ENCODE measurements around the gene YAF2. TPM values are rescaled to one million over a fixed set of nuclear protein-coding genes. Genes with fewer than 3 reads are reported as not detected.

YAF2 gene
- total RNA-seq, 1 donor from 2014 or later: 22.4 TPM

GRCh38 chr12:42208574-42208973, 29.5 kb downstream of the YAF2 start:
- Mint-ChIP-seq H3K36me3 (peaks cover 22% of the 10 kb centered on the region), H3K4me3 (no peak overlapping the region), H3K4me1 (no peaks in the 10 kb centered on the region), H3K9me3 (no peaks in the 10 kb centered on the region), H3K27me3 (ENCODE audit: insufficient read depth, low read depth) (no peaks in the 10 kb centered on the region), H3K27ac (no peak overlapping the region)
- DNase-seq (ENCODE audit: low spot score): no peak
- Histone ChIP-seq H3K9me3 (ENCODE audit: low read depth) (no peaks in the 10 kb centered on the region), H3K4me2 (no peak overlapping the region), H4K20me1 (ENCODE audit: low read depth) (peaks cover under 1% of the 10 kb centered on the region), H3K36me3 (no peaks in the 10 kb centered on the region), H3K27ac (no peak overlapping the region), H3F3A (ENCODE audit: low read depth) (no peaks in the 10 kb centered on the region), H2AFZ (replicated peaks) (no peak overlapping the region), H3K27me3 (no peaks in the 10 kb centered on the region), H3K79me2 (ENCODE audit: low read depth) (no peaks in the 10 kb centered on the region), H3K4me3 (no peak overlapping the region), H3K9ac (no peak overlapping the region), H3K4me1 (no peaks in the 10 kb centered on the region)
- TF ChIP-seq EZH2 (IDR thresholded peaks at IDR 0.05): no peak
- no peak for TF ChIP-seq EZH2phosphoT487 (IDR thresholded peaks at IDR 0.05)
- TF ChIP-seq CTCF (IDR thresholded peaks at IDR 0.05): no peak

GRCh38 chr12:42204819-42205218, 33.2 kb downstream of the YAF2 start:
- no peak for DNase-seq (ENCODE audit: low spot score)
- Histone ChIP-seq H3K36me3 (no peaks in the 10 kb centered on the region), H3K27me3 (no peaks in the 10 kb centered on the region), H3K4me2 (no peak overlapping the region), H3F3A (ENCODE audit: low read depth) (no peaks in the 10 kb centered on the region), H3K9me3 (ENCODE audit: low read depth) (no peaks in the 10 kb centered on the region), H2AFZ (replicated peaks) (no peak overlapping the region), H4K20me1 (ENCODE audit: low read depth) (no peaks in the 10 kb centered on the region), H3K79me2 (ENCODE audit: low read depth) (no peaks in the 10 kb centered on the region), H3K4me1 (no peaks in the 10 kb centered on the region), H3K27ac (no peak overlapping the region), H3K9ac (no peak overlapping the region), H3K4me3 (no peak overlapping the region)
- no peak overlapping the region for H3K27ac Mint-ChIP-seq
- no peak overlapping the region for H3K4me3 Mint-ChIP-seq
- TF ChIP-seq CTCF (IDR thresholded peaks at IDR 0.05): no peak
- no peak for TF ChIP-seq EZH2 (IDR thresholded peaks at IDR 0.05)
- TF ChIP-seq EZH2phosphoT487 (IDR thresholded peaks at IDR 0.05): no peak
- H3K27me3 Mint-ChIP-seq (ENCODE audit: insufficient read depth, low read depth): no peaks in the 10 kb centered on the region
- H3K4me1 Mint-ChIP-seq: no peaks in the 10 kb centered on the region
- H3K36me3 Mint-ChIP-seq: peaks cover 22% of the 10 kb centered on the region
- no peaks in the 10 kb centered on the region for H3K9me3 Mint-ChIP-seq

- H3K27me3 Mint-ChIP-seq (ENCODE audit: insufficient read depth, low read depth): no peaks in the 10 kb centered on the region
- no peaks in the 10 kb centered on the region for H3F3A ChIP-seq (ENCODE audit: low read depth)
- H4K20me1 ChIP-seq (ENCODE audit: low read depth): no peaks in the 10 kb centered on the region
- H3K4me1 Mint-ChIP-seq: no peaks in the 10 kb centered on the region
- H3K27me3 ChIP-seq: no peaks in the 10 kb centered on the region
- no peaks in the 10 kb centered on the region for H3K9me3 ChIP-seq (ENCODE audit: low read depth)
- TF ChIP-seq EZH2phosphoT487 (IDR thresholded peaks at IDR 0.05) (no peak), EZH2 (IDR thresholded peaks at IDR 0.05) (no peak), CTCF (IDR thresholded peaks at IDR 0.05) (no peak)
- peaks cover 22% of the 10 kb centered on the region for H3K36me3 Mint-ChIP-seq
- no peak overlapping the region for H3K27ac ChIP-seq
- H3K4me2 ChIP-seq: no peak overlapping the region
- no peaks in the 10 kb centered on the region for H3K36me3 ChIP-seq
- H3K4me1 ChIP-seq: no peaks in the 10 kb centered on the region
- H3K9me3 Mint-ChIP-seq: no peaks in the 10 kb centered on the region
- H3K27ac Mint-ChIP-seq: no peak overlapping the region
- no peaks in the 10 kb centered on the region for H3K79me2 ChIP-seq (ENCODE audit: low read depth)
- no peak overlapping the region for H3K4me3 ChIP-seq
- H3K9ac ChIP-seq: no peak overlapping the region
- no peak overlapping the region for H3K4me3 Mint-ChIP-seq
- no peak overlapping the region for H2AFZ ChIP-seq (replicated peaks)
- DNase-seq (ENCODE audit: low spot score): no peak
Measured at GRCh38 chr12:42204362-42204761, 33.7 kb downstream of the YAF2 start.
